IMR-90 (cell line): ENCODE measurements around the gene WDCP. TPM values are rescaled to one million over a fixed set of nuclear protein-coding genes. Genes with fewer than 3 reads are reported as not detected.
A peak's percentile ranks its signal among the peaks of the same experiment; 100 is the strongest.
"Not testable (repeated sequence)": the region's sequence is repeated elsewhere in the genome, so short reads cannot be mapped to it uniquely, and the experiment has no call there.

Source experiments
- ATAC-seq: fragments of 200-7000 bp; cut with Tn5 transposase; 2 replicates; pipeline ENCODE4 v1.9.1; 2020; ENCODE audit warnings: low read depth, mild to moderate bottlenecking, moderate library complexity
- BruUV-seq: library from RNA; stranded (reverse); fragments of 400-500 nt; replicated peaks from 2 replicates; lab custom pipeline; 2021; lab: Mats Ljungman, UMichigan
- CTCF ChIA-PET: fragments of 300-600 bp; formaldehyde crosslinking; extraction: SDS; loops from one replicate; lab custom pipeline; 2021; ENCODE audit warnings: antibody characterized with exemption; lab: Yijun Ruan, JAX
- POLR2A ChIA-PET: fragments of 300-600 bp; sonication (Branson Sonifier 250); formaldehyde crosslinking; loops from one replicate; lab custom pipeline; 2022; ENCODE audit warnings: antibody characterized with exemption; ENCODE audit not compliant: unreplicated experiment; lab: Charles Lee
- DNase-seq: peaks from one replicate; pipeline ENCODE4 v3.0.0; 2013
- H2AFZ ChIP-seq: replicated peaks from 2 replicates; pipeline ENCODE3; 2013; ENCODE audit warnings: low read length, mild to moderate bottlenecking; ENCODE audit not compliant: poor library complexity
- H2AK5ac ChIP-seq: 2 replicates; pipeline ENCODE4 v1.6.1; 2013; ENCODE audit warnings: low read depth, low read length, inconsistent platforms
- H2AK9ac ChIP-seq: replicated peaks from 2 replicates; pipeline ENCODE3; 2013; ENCODE audit warnings: mild to moderate bottlenecking, low read depth, low read length, moderate library complexity; ENCODE audit not compliant: poor library complexity
- H2BK120ac ChIP-seq: 2 replicates; pipeline ENCODE4 v1.6.1; 2013; ENCODE audit warnings: low read depth, low read length, inconsistent platforms
- H2BK15ac ChIP-seq: 3 replicates; pipeline ENCODE4 v1.6.1; 2013; ENCODE audit warnings: low read depth, low read length, inconsistent platforms
- H2BK20ac ChIP-seq: 2 replicates; pipeline ENCODE4 v1.6.1; 2013; ENCODE audit warnings: low read depth, mild to moderate bottlenecking, inconsistent platforms, low read length, moderate library complexity
- H2BK5ac ChIP-seq: 2 replicates; pipeline ENCODE4 v1.6.1; 2013; ENCODE audit warnings: mild to moderate bottlenecking, low read depth, low read length, inconsistent platforms; ENCODE audit not compliant: poor library complexity, severe bottlenecking
- H3K14ac ChIP-seq: replicated peaks from 2 replicates; pipeline ENCODE4 v1.6.1; 2013; ENCODE audit warnings: low read depth, low read length, inconsistent platforms
- H3K18ac ChIP-seq: 2 replicates; pipeline ENCODE4 v1.6.1; 2013; ENCODE audit warnings: low read depth, low read length, control low read depth
- H3K23ac ChIP-seq: 2 replicates; pipeline ENCODE4 v1.6.1; 2013; ENCODE audit warnings: low read depth, low read length, inconsistent platforms
- H3K27ac ChIP-seq: 2 replicates; pipeline ENCODE4 v1.5.1; 2013; ENCODE audit warnings: mild to moderate bottlenecking, control low read depth, low read length; ENCODE audit not compliant: insufficient read depth
- H3K27me3 ChIP-seq: 2 replicates; pipeline ENCODE4 v1.6.1; 2013; ENCODE audit warnings: low read length; ENCODE audit not compliant: control insufficient read depth, insufficient read depth
- H3K36me3 ChIP-seq: 2 replicates; pipeline ENCODE4 v1.6.1; 2013; ENCODE audit warnings: low read length, mixed read lengths; ENCODE audit not compliant: control insufficient read depth, insufficient read depth
- H3K4ac ChIP-seq: 2 replicates; pipeline ENCODE4 v1.6.1; 2013; ENCODE audit warnings: low read depth, low read length, inconsistent platforms
- H3K4me1 ChIP-seq: 2 replicates; pipeline ENCODE4 v1.6.1; 2013; ENCODE audit warnings: low read length, mixed read lengths; ENCODE audit not compliant: control insufficient read depth, insufficient read depth
- H3K4me2 ChIP-seq: 2 replicates; pipeline ENCODE4 v1.6.1; 2013; ENCODE audit warnings: low read depth, mild to moderate bottlenecking, control low read depth, low read length, moderate library complexity
- H3K4me3 ChIP-seq: 2 replicates; pipeline ENCODE4 v1.5.1; 2013; ENCODE audit warnings: low read depth, mild to moderate bottlenecking, control low read depth, low read length, moderate library complexity; ENCODE audit not compliant: insufficient read depth
- H3K56ac ChIP-seq: 2 replicates; pipeline ENCODE4 v1.6.1; 2013; ENCODE audit warnings: low read length, inconsistent platforms; ENCODE audit not compliant: insufficient read depth; ENCODE audit errors: extremely low read depth
- H3K79me1 ChIP-seq, 2 experiments: 2 replicates each; pipeline ENCODE4 v1.6.1; 2013; ENCODE audit warnings: low read length in 2 of 2, inconsistent platforms in 1 of 2, low read depth in 1 of 2
- H3K9ac ChIP-seq: 2 replicates; pipeline ENCODE4 v1.6.1; 2013; ENCODE audit warnings: low read depth, low read length, control low read depth
- H3K9me1 ChIP-seq: 2 replicates; pipeline ENCODE4 v1.6.1; 2013; ENCODE audit warnings: low read length, inconsistent platforms; ENCODE audit not compliant: insufficient read depth
- H3K9me3 ChIP-seq: 2 replicates; pipeline ENCODE4 v1.6.1; 2013; ENCODE audit warnings: low read length; ENCODE audit not compliant: control insufficient read depth, insufficient read depth
- H4K20me1 ChIP-seq: 2 replicates; pipeline ENCODE4 v1.6.1; 2013; ENCODE audit warnings: low read length, inconsistent platforms; ENCODE audit not compliant: insufficient read depth
- H4K5ac ChIP-seq: 2 replicates; pipeline ENCODE4 v1.6.1; 2013; ENCODE audit warnings: mild to moderate bottlenecking, low read depth, low read length, control low read depth
- H4K8ac ChIP-seq, 2 experiments: 2 replicates each; pipeline ENCODE4 v1.6.1; 2013; ENCODE audit warnings: low read depth in 2 of 2, low read length in 2 of 2, control low read depth in 1 of 2, inconsistent platforms in 1 of 2
- H4K91ac ChIP-seq: 2 replicates; pipeline ENCODE4 v1.6.1; 2013; ENCODE audit warnings: low read depth, low read length, inconsistent platforms; ENCODE audit not compliant: insufficient read depth
- WGBS, 2 experiments: methylation state at CpG; one replicate each; pipeline versions ENCODE4 v1.1.5 to v1.1.7; 2013; ENCODE audit warnings: missing lambda C conversion rate in 2 of 2; ENCODE audit not compliant: insufficient read length in 1 of 2; ENCODE audit errors: extremely low coverage in 2 of 2; 5-methylcytosine and 5-hydroxymethylcytosine counted together
- dilution Hi-C: fragments of 300-500 bp; cut with HindIII; formaldehyde crosslinking; loops from one replicate; pipeline ENCODE4 v1.14.3; 2018; ENCODE audit warnings: low sequenced_read_pairs; ENCODE audit not compliant: unreplicated experiment
- in situ Hi-C: fragments of 300-500 bp; cut with MboI; formaldehyde crosslinking; loops from 3 replicates; pipeline ENCODE4 v1.14.3; 2019; ENCODE audit warnings: low sequenced_read_pairs, inconsistent platforms, mixed read lengths
- intact Hi-C: fragments of 100-400 bp; cut with micrococcal nuclease; formaldehyde crosslinking; loops from 2 replicates; pipeline ENCODE4 v1.10.0; 2022
- polyA plus RNA-seq, 3 experiments: library from polyadenylated mRNA; depleted of rRNA; stranded (reverse); fragments of >200 nt; gene quantifications; 2 replicates each; pipeline ENCODE4 v1.2.3, GENCODE V29; 2012; ENCODE audit warnings: low replicate concordance in 1 of 3
- total RNA-seq: library from RNA; depleted of rRNA; stranded (reverse); fragments of >200 nt; gene quantifications from 2 replicates; pipeline ENCODE4 v1.2.3, GENCODE V29; 2012

WDCP gene
- total and polyA plus RNA-seq, 2 of the 4 experiments (the other 2 are of a cell fraction), result 6.8 to 18.6 TPM

GRCh38 chr2:24014902-24015301 lies 32.3 kb downstream of the WDCP start:
- H3K79me1 ChIP-seq, H3K4me3 ChIP-seq, ATAC-seq, BruUV-seq, H4K20me1 ChIP-seq, H2AK9ac ChIP-seq, DNase-seq, H3K23ac ChIP-seq, CTCF ChIA-PET, H3K4me2 ChIP-seq, H3K9me3 ChIP-seq, H2AFZ ChIP-seq, H3K9ac ChIP-seq, H3K36me3 ChIP-seq, H4K5ac ChIP-seq, H3K27me3 ChIP-seq, dilution Hi-C loops, in situ Hi-C loops, POLR2A ChIA-PET: not testable (repeated sequence)
- no CpG with 5 or more reads among the region's 6 CpGs for WGBS, 2 experiments
- Histone ChIP-seq H2AK5ac (peak overlapping the region; percentile 68), H3K9me1 (peaks cover 18% of the 10 kb centered on the region; the same call in 1 of the 2 replicates), H3K27ac (peak overlapping the region; percentile 12), H2BK15ac (peak overlapping the region; percentile 32; the same call in 1 of the 3 replicates), H3K14ac (peak overlapping the region; percentile 25; the same call in 1 of the 2 replicates), H3K18ac (0 out of 2 replicates have a peak overlapping the region, but pooled peaks have one; percentile 1), H2BK20ac (peak overlapping the region; percentile 63), H2BK120ac (peak overlapping the region; percentile 78), H4K91ac (peak overlapping the region; percentile 70), H3K4ac (peak overlapping the region; percentile 83), H4K8ac (peak overlapping the region; percentile 12 to 41; a peak in 2 of 4 replicates), H2BK5ac (peak overlapping the region; percentile 69), H3K56ac (peak overlapping the region; percentile 45; the same call in 1 of the 2 replicates), H3K4me1 (peaks cover 11% of the 10 kb centered on the region)
- intact Hi-C loops, result loop anchor here (2.0 kb wide), 1 partner anchor 88 kb away; the partner anchor contains the start of gene ATAD2B
